D721Med (cell line): ENCODE measurements around the gene KRTAP10-2.

Experiments used
- DNase-seq: peaks from one replicate; pipeline ENCODE4 v3.0.0; 2011; ENCODE audit warnings: low spot score; ENCODE audit not compliant: insufficient read length
- FAIRE-seq: peaks from 2 replicates; lab custom pipeline; 2011; peaks lifted over from hg19 to GRCh38; lab: Jason Lieb, UNC
- TF ChIP-seq, protein P1 (sequence below): IDR thresholded peaks from 2 replicates; pipeline ENCODE4 v1.5.1; 2012; ENCODE audit warnings: mild to moderate bottlenecking, control low read depth; ENCODE audit not compliant: insufficient read depth; ENCODE audit errors: missing control alignments

KRTAP10-2 gene

DNA sequence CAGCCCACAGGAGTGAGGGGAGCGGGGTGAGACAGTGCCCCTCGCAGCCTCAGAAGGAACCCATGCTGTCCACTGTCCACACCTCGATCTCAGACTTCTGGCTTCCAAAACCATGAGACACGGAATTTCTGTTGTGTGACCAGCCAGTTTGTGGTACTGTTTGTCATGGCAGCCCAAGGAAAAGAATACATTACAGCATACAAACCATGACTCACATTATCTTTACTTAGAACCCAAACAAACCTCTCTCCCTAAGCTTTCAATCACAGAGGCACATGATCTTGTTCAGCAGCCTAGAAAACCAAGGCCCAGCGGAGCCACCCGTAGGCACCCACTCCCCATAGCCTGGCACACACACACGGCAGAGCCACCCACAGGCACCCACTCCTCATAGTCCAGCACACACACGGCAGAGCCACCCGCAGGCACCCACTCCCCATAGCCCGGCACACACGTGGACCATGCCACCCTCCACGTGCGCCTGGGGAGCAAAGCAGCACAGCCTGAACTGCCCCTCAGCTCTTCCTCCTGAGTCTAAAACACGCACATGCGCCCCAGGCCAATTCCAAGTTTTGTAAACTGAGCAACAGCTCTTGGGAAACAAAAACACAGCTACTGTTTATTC is 21.8 kb upstream of the KRTAP10-2 start:
- FAIRE-seq (no peak), DNase-seq (no peak)
- TF ChIP-seq, protein P1, sequence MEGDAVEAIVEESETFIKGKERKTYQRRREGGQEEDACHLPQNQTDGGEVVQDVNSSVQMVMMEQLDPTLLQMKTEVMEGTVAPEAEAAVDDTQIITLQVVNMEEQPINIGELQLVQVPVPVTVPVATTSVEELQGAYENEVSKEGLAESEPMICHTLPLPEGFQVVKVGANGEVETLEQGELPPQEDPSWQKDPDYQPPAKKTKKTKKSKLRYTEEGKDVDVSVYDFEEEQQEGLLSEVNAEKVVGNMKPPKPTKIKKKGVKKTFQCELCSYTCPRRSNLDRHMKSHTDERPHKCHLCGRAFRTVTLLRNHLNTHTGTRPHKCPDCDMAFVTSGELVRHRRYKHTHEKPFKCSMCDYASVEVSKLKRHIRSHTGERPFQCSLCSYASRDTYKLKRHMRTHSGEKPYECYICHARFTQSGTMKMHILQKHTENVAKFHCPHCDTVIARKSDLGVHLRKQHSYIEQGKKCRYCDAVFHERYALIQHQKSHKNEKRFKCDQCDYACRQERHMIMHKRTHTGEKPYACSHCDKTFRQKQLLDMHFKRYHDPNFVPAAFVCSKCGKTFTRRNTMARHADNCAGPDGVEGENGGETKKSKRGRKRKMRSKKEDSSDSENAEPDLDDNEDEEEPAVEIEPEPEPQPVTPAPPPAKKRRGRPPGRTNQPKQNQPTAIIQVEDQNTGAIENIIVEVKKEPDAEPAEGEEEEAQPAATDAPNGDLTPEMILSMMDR, result no peak

DNA sequence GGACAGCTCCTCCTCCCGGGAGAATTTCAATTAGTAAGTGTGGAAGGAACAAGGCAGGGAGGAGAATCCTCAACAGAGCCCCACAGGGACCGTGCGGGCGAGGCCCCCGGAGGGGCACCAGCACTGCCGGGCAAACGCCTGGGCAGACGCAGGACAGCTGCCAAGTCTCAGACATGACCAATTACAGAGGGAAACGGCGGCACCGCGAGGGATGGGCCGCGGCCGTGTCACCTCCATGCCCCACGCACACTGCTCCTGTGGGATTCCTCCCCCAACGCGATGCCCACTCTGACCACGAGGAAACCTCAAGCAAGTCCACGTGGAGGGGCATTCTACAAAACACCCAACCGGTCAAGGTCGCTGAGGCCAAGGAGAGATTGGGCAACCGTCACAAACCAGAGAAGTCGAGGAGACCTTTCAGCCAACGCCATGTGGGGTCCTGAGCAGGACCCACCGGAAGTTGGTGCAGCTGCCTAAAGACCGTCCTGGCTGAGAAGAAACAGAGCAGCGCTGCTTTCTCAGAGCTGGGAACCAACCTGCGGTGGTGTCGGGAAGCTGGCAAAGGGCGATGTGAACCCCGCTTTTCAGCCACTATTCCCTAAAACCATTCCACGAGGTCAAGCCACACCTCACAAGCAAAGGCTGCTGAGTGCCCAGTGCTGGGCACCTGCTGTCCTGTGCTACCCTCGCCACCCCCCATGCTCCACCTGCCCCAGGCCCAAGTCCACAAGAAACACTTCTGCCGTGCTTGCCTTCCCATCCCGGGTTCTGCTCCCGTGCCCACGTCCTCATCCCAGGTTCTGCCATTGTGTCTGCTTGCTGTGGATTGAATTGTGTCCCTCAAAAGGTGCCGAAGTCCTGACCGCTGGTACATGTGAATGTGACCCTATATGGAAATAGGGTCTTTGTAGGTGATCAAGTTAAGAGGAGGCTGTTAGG is 20.8 kb upstream of the KRTAP10-2 start:
- TF ChIP-seq, protein P1, result no peak
- FAIRE-seq (no peak), DNase-seq (no peak)

DNA sequence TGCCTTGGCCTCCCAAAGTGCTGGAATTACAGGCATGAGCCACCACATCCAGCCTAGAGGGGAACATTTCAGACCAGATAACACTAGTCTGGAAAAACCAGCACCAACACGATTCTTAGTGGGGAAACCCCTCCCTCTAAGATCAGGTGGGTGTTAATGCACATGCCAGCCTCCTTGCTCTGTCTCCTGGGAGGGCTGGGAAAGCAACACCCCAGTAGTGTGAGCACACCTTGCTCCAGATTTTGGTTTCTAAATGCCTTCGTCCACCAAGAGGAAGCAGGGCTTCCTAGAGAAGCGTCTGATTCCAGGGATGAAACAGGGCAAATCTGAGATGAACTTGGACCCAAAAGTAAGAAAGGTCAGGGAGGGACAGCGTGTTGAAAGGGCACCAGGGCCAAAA is 20.0 kb upstream of the KRTAP10-2 start:
- FAIRE-seq, result no peak
- no peak for DNase-seq
- TF ChIP-seq, protein P1, result no peak

DNA sequence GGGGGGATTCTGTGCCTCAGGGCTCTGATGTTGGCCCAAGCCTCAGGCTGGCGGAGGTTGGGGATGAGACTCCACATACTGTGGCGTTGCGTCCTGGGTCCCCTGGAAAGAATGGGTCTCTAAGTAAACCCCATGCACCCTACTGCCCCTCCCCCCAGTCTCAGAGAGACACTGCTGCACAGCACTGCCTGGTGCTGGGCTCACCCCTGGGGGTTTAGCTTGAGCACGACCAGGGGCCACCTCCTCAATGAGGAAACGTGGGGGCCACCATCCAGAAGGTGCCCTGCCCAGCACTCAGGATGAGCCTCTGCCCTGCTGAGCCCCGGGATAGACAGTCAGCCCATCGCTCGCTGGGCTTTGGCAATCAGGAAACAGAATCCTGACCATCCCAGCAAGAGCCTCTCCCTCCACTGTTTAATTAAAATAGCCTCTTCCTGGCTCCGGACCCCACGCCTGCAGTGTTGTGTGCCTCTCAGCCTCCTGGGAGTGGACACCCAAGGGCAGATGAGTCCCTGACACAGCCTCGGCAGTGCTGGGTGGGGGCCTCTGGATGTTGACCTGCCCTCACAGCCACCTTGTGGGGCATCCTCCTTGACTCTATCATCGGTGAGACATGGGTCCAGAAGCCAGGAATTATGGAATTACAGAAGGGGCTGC is 18.7 kb upstream of the KRTAP10-2 start:
- DNase-seq (no peak), FAIRE-seq (no peak)
- TF ChIP-seq, protein P1, result no peak

DNA sequence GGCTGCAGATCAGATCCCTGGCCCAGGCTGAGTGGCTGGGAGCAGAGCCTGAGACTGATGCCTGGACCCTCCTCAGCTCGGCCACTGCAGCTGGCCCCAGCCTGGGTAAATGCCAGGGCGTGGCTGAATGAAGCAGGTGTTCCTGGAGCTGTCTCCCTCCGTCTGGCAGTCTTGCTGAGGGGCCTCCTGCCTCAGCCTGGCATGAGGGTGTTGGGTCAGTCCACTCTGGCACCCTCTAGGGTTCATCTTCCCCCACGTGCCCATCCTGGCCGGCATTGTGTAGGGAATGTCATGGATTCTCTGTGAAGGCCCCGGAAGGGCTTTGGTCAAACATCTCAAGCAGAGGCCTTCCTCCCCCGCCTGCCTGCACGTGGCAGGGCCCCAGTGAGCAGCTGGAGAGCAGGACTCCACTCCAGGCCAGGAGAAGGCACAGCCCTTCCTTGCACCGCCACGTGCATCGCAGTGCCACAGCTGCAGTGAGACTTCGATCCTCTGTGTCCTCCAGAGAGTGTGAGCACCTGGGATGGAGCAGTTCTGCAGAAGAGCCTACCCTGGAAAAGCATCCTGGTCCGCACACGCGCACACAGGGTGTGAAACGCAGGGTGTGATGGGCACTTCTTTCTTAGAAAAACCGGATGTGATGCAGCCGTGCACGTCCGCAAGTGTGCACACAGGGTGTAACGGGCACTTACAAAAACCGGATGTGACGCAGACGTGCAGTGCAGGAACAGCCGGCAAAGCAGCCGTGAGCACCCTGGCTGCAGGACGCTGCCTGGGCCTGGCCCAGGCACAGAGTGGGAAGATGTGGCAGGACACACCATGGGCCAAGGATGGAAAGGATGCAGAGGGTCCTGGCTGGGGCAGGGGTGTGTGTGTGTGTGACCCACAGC is 17.6 kb upstream of the KRTAP10-2 start:
- FAIRE-seq, result no peak
- no peak for DNase-seq
- TF ChIP-seq, protein P1, result no peak

DNA sequence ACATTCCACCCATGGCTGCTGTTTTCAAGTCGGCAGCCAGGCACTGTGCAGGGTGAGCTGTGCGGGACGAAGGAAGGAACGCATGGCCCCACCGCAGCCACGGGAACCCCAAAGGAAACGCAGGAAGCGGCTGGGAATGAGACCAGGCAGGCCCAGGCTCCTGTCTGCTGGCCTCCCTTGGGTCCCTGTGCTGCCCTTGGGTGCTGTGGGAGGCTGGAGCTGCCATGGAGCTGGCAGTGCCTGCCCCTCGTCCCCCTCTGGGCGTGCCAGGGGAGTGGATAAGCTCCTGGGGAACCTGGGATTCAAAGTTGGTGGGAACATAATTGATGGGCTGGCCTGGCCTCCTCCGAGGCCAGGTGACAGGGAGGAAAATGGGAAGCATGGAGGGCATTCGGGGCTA is 17.0 kb upstream of the KRTAP10-2 start:
- TF ChIP-seq, protein P1, result no peak
- DNase-seq, result no peak
- FAIRE-seq, result no peak
